ENCODE measurements around the gene CP. TPM values are rescaled to one million over a fixed set of nuclear protein-coding genes. Genes with fewer than 3 reads are reported as not detected.

CP gene
- total and polyA plus RNA-seq, 9 of the 15 experiments (the other 6 are each of a cell fraction or from before 2014, with no cell fraction given): 0.30 to 0.75 TPM; not detected in 7

DNA sequence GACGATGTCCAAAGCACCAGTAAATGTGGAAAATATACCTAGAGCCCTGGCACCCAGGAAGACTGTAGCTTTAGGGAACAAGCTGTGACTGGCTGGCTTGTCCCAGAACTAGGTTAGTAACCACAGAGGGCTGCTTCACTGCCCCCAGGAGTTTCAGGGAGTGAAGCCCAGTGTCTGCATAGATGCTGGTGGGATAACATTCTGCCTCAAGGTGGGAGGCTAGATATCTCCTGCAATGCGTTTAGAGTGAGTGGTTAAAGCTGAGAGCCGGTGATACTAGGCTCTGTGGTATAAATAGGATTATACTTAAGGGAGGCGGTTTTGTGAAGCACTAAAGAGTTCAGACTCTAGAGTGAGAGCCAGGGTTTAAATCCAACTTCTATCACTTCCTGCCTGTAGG is 11.7 kb upstream of the CP start (continued):
- 0 out of 2 replicates have a peak, but pooled peaks have one; percentile 29 for TF ChIP-seq SMAD4 (CRISPR knock-in tag; conservative IDR thresholded peaks at IDR 0.05)
- peak; percentile 81 for TF ChIP-seq MTA2 (IDR thresholded peaks at IDR 0.05; ENCODE audit: low read depth)
- TF ChIP-seq GATA2 (CRISPR knock-in tag; IDR thresholded peaks at IDR 0.05): peak; percentile 98
- TF ChIP-seq, protein P1, sequence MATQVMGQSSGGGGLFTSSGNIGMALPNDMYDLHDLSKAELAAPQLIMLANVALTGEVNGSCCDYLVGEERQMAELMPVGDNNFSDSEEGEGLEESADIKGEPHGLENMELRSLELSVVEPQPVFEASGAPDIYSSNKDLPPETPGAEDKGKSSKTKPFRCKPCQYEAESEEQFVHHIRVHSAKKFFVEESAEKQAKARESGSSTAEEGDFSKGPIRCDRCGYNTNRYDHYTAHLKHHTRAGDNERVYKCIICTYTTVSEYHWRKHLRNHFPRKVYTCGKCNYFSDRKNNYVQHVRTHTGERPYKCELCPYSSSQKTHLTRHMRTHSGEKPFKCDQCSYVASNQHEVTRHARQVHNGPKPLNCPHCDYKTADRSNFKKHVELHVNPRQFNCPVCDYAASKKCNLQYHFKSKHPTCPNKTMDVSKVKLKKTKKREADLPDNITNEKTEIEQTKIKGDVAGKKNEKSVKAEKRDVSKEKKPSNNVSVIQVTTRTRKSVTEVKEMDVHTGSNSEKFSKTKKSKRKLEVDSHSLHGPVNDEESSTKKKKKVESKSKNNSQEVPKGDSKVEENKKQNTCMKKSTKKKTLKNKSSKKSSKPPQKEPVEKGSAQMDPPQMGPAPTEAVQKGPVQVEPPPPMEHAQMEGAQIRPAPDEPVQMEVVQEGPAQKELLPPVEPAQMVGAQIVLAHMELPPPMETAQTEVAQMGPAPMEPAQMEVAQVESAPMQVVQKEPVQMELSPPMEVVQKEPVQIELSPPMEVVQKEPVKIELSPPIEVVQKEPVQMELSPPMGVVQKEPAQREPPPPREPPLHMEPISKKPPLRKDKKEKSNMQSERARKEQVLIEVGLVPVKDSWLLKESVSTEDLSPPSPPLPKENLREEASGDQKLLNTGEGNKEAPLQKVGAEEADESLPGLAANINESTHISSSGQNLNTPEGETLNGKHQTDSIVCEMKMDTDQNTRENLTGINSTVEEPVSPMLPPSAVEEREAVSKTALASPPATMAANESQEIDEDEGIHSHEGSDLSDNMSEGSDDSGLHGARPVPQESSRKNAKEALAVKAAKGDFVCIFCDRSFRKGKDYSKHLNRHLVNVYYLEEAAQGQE (IDR thresholded peaks at IDR 0.05; ENCODE audit: borderline replicate concordance): peak; percentile 10; the same call in 1 of the 2 replicates
- TF ChIP-seq, protein P1 (CRISPR knock-in tag; IDR thresholded peaks at IDR 0.05; ENCODE audit: low read depth): no peak
- no peak for TF ChIP-seq SRSF7 (optimal IDR thresholded peaks at IDR 0.05; ENCODE audit: low read depth, low read length)
- TF ChIP-seq ARNT (IDR thresholded peaks at IDR 0.05): peak in 1 of 2 experiments; percentile 24; a peak in 1 of 4 replicates
- 0 out of 2 replicates have a peak, but pooled peaks have one; percentile 34 for TF ChIP-seq HDAC2 (IDR thresholded peaks at IDR 0.05)
- 0 out of 2 replicates have a peak, but pooled peaks have one; percentile 39 for TF ChIP-seq PHB2 (IDR thresholded peaks at IDR 0.05; ENCODE audit: low read depth)
- peak; percentile 79 for TF ChIP-seq STAT5A (IDR thresholded peaks at IDR 0.05; ENCODE audit: borderline replicate concordance, low read length)
- peak; percentile 86 for TF ChIP-seq TAL1 (IDR thresholded peaks at IDR 0.05)
- TF ChIP-seq ZNF780A (CRISPR knock-in tag; IDR thresholded peaks at IDR 0.05): no peak
- TF ChIP-seq, protein P2, sequence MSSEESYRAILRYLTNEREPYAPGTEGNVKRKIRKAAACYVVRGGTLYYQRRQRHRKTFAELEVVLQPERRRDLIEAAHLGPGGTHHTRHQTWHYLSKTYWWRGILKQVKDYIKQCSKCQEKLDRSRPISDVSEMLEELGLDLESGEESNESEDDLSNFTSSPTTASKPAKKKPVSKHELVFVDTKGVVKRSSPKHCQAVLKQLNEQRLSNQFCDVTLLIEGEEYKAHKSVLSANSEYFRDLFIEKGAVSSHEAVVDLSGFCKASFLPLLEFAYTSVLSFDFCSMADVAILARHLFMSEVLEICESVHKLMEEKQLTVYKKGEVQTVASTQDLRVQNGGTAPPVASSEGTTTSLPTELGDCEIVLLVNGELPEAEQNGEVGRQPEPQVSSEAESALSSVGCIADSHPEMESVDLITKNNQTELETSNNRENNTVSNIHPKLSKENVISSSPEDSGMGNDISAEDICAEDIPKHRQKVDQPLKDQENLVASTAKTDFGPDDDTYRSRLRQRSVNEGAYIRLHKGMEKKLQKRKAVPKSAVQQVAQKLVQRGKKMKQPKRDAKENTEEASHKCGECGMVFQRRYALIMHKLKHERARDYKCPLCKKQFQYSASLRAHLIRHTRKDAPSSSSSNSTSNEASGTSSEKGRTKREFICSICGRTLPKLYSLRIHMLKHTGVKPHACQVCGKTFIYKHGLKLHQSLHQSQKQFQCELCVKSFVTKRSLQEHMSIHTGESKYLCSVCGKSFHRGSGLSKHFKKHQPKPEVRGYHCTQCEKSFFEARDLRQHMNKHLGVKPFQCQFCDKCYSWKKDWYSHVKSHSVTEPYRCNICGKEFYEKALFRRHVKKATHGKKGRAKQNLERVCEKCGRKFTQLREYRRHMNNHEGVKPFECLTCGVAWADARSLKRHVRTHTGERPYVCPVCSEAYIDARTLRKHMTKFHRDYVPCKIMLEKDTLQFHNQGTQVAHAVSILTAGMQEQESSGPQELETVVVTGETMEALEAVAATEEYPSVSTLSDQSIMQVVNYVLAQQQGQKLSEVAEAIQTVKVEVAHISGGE (CRISPR knock-in tag; IDR thresholded peaks at IDR 0.05): peak in 1 of 3 experiments; percentile 47; a peak in 1 of 6 replicates
- TF ChIP-seq TRIM24 (IDR thresholded peaks at IDR 0.05): peak; percentile 62 to 71; a peak in 2 of 4 replicates
- TF ChIP-seq, protein P3, sequence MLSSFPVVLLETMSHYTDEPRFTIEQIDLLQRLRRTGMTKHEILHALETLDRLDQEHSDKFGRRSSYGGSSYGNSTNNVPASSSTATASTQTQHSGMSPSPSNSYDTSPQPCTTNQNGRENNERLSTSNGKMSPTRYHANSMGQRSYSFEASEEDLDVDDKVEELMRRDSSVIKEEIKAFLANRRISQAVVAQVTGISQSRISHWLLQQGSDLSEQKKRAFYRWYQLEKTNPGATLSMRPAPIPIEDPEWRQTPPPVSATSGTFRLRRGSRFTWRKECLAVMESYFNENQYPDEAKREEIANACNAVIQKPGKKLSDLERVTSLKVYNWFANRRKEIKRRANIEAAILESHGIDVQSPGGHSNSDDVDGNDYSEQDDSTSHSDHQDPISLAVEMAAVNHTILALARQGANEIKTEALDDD (IDR thresholded peaks at IDR 0.05): peak; percentile 93
- no peak for TF ChIP-seq RBFOX2 (IDR thresholded peaks at IDR 0.05; ENCODE audit: low read depth, low read length)
- no peak for TF ChIP-seq ZBTB8A (IDR thresholded peaks at IDR 0.05; ENCODE audit: partially characterized antibody)
